ENCODE data around the gene CCDC3. TPM values are rescaled to one million over a fixed set of nuclear protein-coding genes. Genes with fewer than 3 reads are reported as not detected.

The CCDC3 gene
- total RNA-seq, 4 donors from 2014 or later = 5.6 to 34.3 (median 13.4) TPM

- DNase-seq = no peak
- Histone ChIP-seq H3K27me3 (no peaks in the 10 kb centered on the region), H3K4me1 (peaks cover 0 to 6% (median 0%) of the 10 kb centered on the region in 3 donors), H3K27ac (no peak overlapping the region), H3K36me3 (no peaks in the 10 kb centered on the region), H3K4me3 (no peak overlapping the region), H3K9me3 (no peaks in the 10 kb centered on the region)
- 33 to 56% methylated on average over 2 of the region's 2 CpGs for WGBS, 2 donors
- TF ChIP-seq CTCF (IDR thresholded peaks at IDR 0.05) = no peak
- no peak for TF ChIP-seq POLR2A (IDR thresholded peaks at IDR 0.05)
- intact Hi-C loops (cut with DNase I) = no loop called here
Measured at GRCh38 chr10:12854988-12855387, 146.5 kb downstream of the CCDC3 start.

GRCh38 chr10:12852687-12853086, 148.8 kb downstream of the CCDC3 start:
- no peak overlapping the region for H3K4me3 ChIP-seq
- no peak for TF ChIP-seq CTCF (IDR thresholded peaks at IDR 0.05)
- no peak for TF ChIP-seq POLR2A (IDR thresholded peaks at IDR 0.05)
- WGBS, 2 donors = 79 to 97% methylated on average over 2 of the region's 2 CpGs
- no peaks in the 10 kb centered on the region for H3K27me3 ChIP-seq
- H3K27ac ChIP-seq = no peak overlapping the region
- H3K9me3 ChIP-seq = no peaks in the 10 kb centered on the region
- intact Hi-C loops (cut with DNase I) = no loop called here
- no peak for DNase-seq
- H3K36me3 ChIP-seq = no peaks in the 10 kb centered on the region
- peaks cover 7 to 22% (median 11%) of the 10 kb centered on the region in 3 donors for H3K4me1 ChIP-seq

- 13 to 19% methylated on average over 17 to 18 of the region's 20 CpGs for WGBS, 2 donors
- no peaks in the 10 kb centered on the region for H3K36me3 ChIP-seq
- H3K27me3 ChIP-seq = no peaks in the 10 kb centered on the region
- H3K4me3 ChIP-seq = peak overlapping the region in 1 of 4 donors; percentile 26
- H3K27ac ChIP-seq = peak overlapping the region; percentile 3 to 58 (median 23)
- H3K9me3 ChIP-seq = no peaks in the 10 kb centered on the region
- no peak for TF ChIP-seq POLR2A (IDR thresholded peaks at IDR 0.05)
- no peak for TF ChIP-seq CTCF (IDR thresholded peaks at IDR 0.05)
- intact Hi-C loops (cut with DNase I) = no loop called here
- peaks cover 7 to 36% (median 22%) of the 10 kb centered on the region in 3 donors for H3K4me1 ChIP-seq
- DNase-seq = no peak
Measured at GRCh38 chr10:12849319-12850181, 152.0 kb downstream of the CCDC3 start.

GRCh38 chr10:12848439-12849173, 152.9 kb downstream of the CCDC3 start:
- Histone ChIP-seq H3K4me1 (peaks cover 7 to 42% (median 25%) of the 10 kb centered on the region in 3 donors), H3K9me3 (no peaks in the 10 kb centered on the region), H3K27ac (peak overlapping the region in 2 of 4 donors; percentile 35 to 58), H3K36me3 (no peaks in the 10 kb centered on the region), H3K27me3 (no peaks in the 10 kb centered on the region), H3K4me3 (no peak overlapping the region)
- TF ChIP-seq CTCF (IDR thresholded peaks at IDR 0.05) (no peak), POLR2A (IDR thresholded peaks at IDR 0.05) (no peak)
- WGBS, 2 donors = 86 to 87% methylated on average over 9 to 10 of the region's 11 CpGs
- DNase-seq = no peak
- intact Hi-C loops (cut with DNase I) = no loop called here
